Liver (tissue), 3 donors: ENCODE results near the gene CCDC12.

Experiments
- FOXA1 ChIP-seq: IDR thresholded peaks from 2 replicates; pipeline ENCODE4 v1.6.1; 2016; ENCODE audit warnings: antibody characterized with exemption
- RXRA ChIP-seq, 2 donors: IDR thresholded peaks; 2 replicates each; pipeline ENCODE4 v1.6.1; 2017 to 2018; ENCODE audit warnings: antibody characterized with exemption in 2 of 2, mild to moderate bottlenecking in 1 of 2
- TAF1 ChIP-seq: conservative IDR thresholded peaks from 2 replicates; pipeline ENCODE4 v1.6.1; 2016; ENCODE audit warnings: antibody characterized with exemption, mild to moderate bottlenecking
- TF ChIP-seq, protein P1 (sequence below): IDR thresholded peaks from 2 replicates; pipeline ENCODE4 v1.6.1; 2016; ENCODE audit warnings: antibody characterized with exemption
- TF ChIP-seq, protein P2 (sequence below): fragments of 150-350 bp; IDR thresholded peaks from 2 replicates; pipeline ENCODE4 v1.5.1; 2017; ENCODE audit warnings: improper control_type of control experiment, low read depth, low read length; ENCODE audit not compliant: missing input control
- donor health status: healthy.
- donor health status: healthy.

DNA sequence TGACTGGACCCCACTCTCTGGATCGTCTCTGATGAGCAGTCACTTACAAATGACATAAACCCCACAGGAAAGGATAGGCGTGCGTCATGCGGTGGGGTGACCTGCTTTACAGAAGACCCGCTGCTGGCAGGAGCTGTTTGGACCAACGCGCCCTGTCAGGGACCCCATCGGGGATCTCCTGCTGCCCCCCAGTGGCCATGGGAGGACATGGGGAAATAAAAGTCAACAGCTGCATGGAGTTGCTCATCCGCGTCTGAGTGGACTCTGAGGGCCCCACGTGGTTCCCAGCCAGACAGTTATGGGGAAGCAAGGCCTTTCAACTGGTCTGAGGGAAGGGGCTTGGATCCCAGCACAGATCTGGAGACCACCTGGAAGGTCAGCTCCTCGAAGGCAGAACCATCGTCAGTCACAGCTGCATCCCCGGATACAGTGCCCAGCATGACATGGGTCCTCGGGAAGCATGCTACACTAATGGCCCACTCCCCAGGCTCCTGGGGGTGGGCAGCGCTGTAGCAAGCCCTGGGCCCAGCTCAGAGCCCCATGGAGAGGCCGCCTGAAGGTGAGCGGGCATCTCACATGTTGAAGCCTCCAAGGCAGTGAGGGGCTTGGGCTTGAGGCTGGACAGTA is 66.9 kb downstream of the CCDC12 start:
- TF ChIP-seq, protein P1, sequence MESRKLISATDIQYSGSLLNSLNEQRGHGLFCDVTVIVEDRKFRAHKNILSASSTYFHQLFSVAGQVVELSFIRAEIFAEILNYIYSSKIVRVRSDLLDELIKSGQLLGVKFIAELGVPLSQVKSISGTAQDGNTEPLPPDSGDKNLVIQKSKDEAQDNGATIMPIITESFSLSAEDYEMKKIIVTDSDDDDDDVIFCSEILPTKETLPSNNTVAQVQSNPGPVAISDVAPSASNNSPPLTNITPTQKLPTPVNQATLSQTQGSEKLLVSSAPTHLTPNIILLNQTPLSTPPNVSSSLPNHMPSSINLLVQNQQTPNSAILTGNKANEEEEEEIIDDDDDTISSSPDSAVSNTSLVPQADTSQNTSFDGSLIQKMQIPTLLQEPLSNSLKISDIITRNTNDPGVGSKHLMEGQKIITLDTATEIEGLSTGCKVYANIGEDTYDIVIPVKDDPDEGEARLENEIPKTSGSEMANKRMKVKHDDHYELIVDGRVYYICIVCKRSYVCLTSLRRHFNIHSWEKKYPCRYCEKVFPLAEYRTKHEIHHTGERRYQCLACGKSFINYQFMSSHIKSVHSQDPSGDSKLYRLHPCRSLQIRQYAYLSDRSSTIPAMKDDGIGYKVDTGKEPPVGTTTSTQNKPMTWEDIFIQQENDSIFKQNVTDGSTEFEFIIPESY: no peak
- TF ChIP-seq, protein P2, sequence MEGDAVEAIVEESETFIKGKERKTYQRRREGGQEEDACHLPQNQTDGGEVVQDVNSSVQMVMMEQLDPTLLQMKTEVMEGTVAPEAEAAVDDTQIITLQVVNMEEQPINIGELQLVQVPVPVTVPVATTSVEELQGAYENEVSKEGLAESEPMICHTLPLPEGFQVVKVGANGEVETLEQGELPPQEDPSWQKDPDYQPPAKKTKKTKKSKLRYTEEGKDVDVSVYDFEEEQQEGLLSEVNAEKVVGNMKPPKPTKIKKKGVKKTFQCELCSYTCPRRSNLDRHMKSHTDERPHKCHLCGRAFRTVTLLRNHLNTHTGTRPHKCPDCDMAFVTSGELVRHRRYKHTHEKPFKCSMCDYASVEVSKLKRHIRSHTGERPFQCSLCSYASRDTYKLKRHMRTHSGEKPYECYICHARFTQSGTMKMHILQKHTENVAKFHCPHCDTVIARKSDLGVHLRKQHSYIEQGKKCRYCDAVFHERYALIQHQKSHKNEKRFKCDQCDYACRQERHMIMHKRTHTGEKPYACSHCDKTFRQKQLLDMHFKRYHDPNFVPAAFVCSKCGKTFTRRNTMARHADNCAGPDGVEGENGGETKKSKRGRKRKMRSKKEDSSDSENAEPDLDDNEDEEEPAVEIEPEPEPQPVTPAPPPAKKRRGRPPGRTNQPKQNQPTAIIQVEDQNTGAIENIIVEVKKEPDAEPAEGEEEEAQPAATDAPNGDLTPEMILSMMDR: peak; percentile 84
- TF ChIP-seq TAF1 (no peak), FOXA1 (no peak), RXRA (IDR thresholded peaks at IDR 0.05) (peak in 1 of 2 donors; percentile 19)
